Endothelial cell of umbilical vein (primary cell): ENCODE results near the gene SIRPA. TPM values are rescaled to one million over a fixed set of nuclear protein-coding genes. Genes with fewer than 3 reads are reported as not detected.

Source experiments
- BruUV-seq: library from RNA; stranded (reverse); fragments of 400-500 nt; replicated peaks from 2 replicates; lab custom pipeline; 2021; lab: Mats Ljungman, UMichigan
- CTCF ChIA-PET: fragments of 300-600, 350-600 bp; sonication (Branson Sonifier 250); formaldehyde crosslinking; loops from one replicate; lab custom pipeline; 2021; ENCODE audit warnings: antibody characterized with exemption, inconsistent platforms; lab: Charles Lee
- POLR2A ChIA-PET: fragments of 300-600, 350-600 bp; sonication (Branson Sonifier 250); formaldehyde crosslinking; loops from one replicate; lab custom pipeline; 2021; ENCODE audit warnings: antibody characterized with exemption, inconsistent platforms; lab: Charles Lee
- DNase-seq: peaks from one replicate; pipeline ENCODE4 v3.0.0-alpha.2; 2011; ENCODE audit warnings: low read depth, low spot score
- FAIRE-seq: peaks from 2 replicates; lab custom pipeline; 2011; peaks lifted over from hg19 to GRCh38; lab: Jason Lieb, UNC
- H2AFZ ChIP-seq: 2 replicates; pipeline ENCODE4 v1.6.0; 2012; ENCODE audit warnings: low read depth, low read length, control low read depth, inconsistent platforms
- H3K27ac ChIP-seq: 2 replicates; pipeline ENCODE4 v1.5.1; 2011; ENCODE audit warnings: low read depth, mild to moderate bottlenecking, control low read depth, low read length, moderate library complexity; ENCODE audit not compliant: insufficient read depth
- H3K27me3 ChIP-seq, 2 experiments: 2 replicates each; pipeline versions ENCODE4 v1.6.0 to v1.6.1; 2011; ENCODE audit warnings: low read length in 2 of 2, mixed read lengths in 1 of 2; ENCODE audit not compliant: control insufficient read depth in 2 of 2, insufficient read depth in 2 of 2
- H3K36me3 ChIP-seq, 2 experiments: 2 replicates in 1 of 2; 3 replicates in 1 of 2; pipeline ENCODE4 v1.5.1; 2011; ENCODE audit warnings: low read length in 2 of 2, mild to moderate bottlenecking in 1 of 2, moderate library complexity in 1 of 2; ENCODE audit not compliant: control insufficient read depth in 2 of 2, insufficient read depth in 2 of 2; ENCODE audit errors: extremely low read depth in 1 of 2
- H3K4me1 ChIP-seq: 3 replicates; pipeline ENCODE4 v1.5.1; 2011; ENCODE audit warnings: mild to moderate bottlenecking, low read length; ENCODE audit not compliant: control insufficient read depth, insufficient read depth; ENCODE audit errors: extremely low read depth
- H3K4me2 ChIP-seq: 2 replicates; pipeline ENCODE4 v1.6.1; 2011; ENCODE audit warnings: low read length, control low read depth, mixed read lengths; ENCODE audit not compliant: insufficient read depth
- H3K4me3 ChIP-seq, 3 experiments: fragments of 200-600 bp in 1 of 3; sonication (generic), shearing (Covaris generic) in 1 of 3; replicated peaks in 1 of 3; 2 replicates each; pipeline ENCODE4 v1.5.1; 2011 to 2016; ENCODE audit warnings: control low read depth in 3 of 3, low read length in 3 of 3, mild to moderate bottlenecking in 2 of 3, inconsistent platforms in 1 of 3, low read depth in 1 of 3, moderate library complexity in 1 of 3; ENCODE audit not compliant: insufficient read depth in 1 of 3
- H3K79me2 ChIP-seq: 2 replicates; pipeline ENCODE4 v1.6.0; 2012; ENCODE audit warnings: low read length, inconsistent platforms; ENCODE audit not compliant: control insufficient read depth, insufficient read depth
- H3K9ac ChIP-seq: replicated peaks from 2 replicates; pipeline ENCODE3; 2011; ENCODE audit warnings: low read length, control low read depth; ENCODE audit not compliant: insufficient read depth; ENCODE audit errors: extremely low read depth
- H3K9me1 ChIP-seq: replicated peaks from 3 replicates; pipeline ENCODE4 v1.6.0; 2011; ENCODE audit warnings: mild to moderate bottlenecking, low read length; ENCODE audit not compliant: control insufficient read depth, insufficient read depth; ENCODE audit errors: extremely low read depth
- H3K9me3 ChIP-seq: replicated peaks from 2 replicates; pipeline ENCODE4 v1.5.1; 2012; ENCODE audit warnings: low read length, inconsistent platforms; ENCODE audit not compliant: control insufficient read depth, insufficient read depth
- H4K20me1 ChIP-seq: replicated peaks from 2 replicates; pipeline ENCODE3; 2011; ENCODE audit warnings: mild to moderate bottlenecking, low read length; ENCODE audit not compliant: control insufficient read depth, insufficient read depth; ENCODE audit errors: extremely low read depth
- EZH2 ChIP-seq: IDR thresholded peaks from 2 replicates; pipeline ENCODE4 v1.6.1; 2012; ENCODE audit warnings: borderline replicate concordance, low read depth, mild to moderate bottlenecking, moderate library complexity, low read length, inconsistent platforms; ENCODE audit not compliant: severe bottlenecking
- FOS ChIP-seq: IDR thresholded peaks from 2 replicates; pipeline ENCODE4 v1.6.1; 2011; ENCODE audit warnings: mild to moderate bottlenecking, low read length, moderate library complexity, borderline replicate concordance; ENCODE audit not compliant: insufficient read depth
- GATA2 ChIP-seq: IDR thresholded peaks from 2 replicates; pipeline ENCODE4 v1.7.0; 2011; ENCODE audit warnings: low read depth, mild to moderate bottlenecking, moderate library complexity, mixed read lengths, low read length; ENCODE audit not compliant: insufficient read length, insufficient read depth
- JUN ChIP-seq: IDR thresholded peaks from 2 replicates; pipeline ENCODE4 v1.6.1; 2011; ENCODE audit warnings: borderline replicate concordance, low read depth; ENCODE audit not compliant: insufficient read length, insufficient read depth
- MYC ChIP-seq: IDR thresholded peaks from one replicate; pipeline ENCODE4 v1.6.1; 2011; ENCODE audit warnings: mild to moderate bottlenecking, low read depth, low read length
- POLR2A ChIP-seq: IDR thresholded peaks from 2 replicates; pipeline ENCODE4 v1.6.1; 2012; ENCODE audit warnings: low read depth, mild to moderate bottlenecking, control low read depth, low read length
- POLR2AphosphoS5 ChIP-seq: IDR thresholded peaks from 2 replicates; pipeline ENCODE4 v1.6.1; 2012; ENCODE audit warnings: low read depth, mild to moderate bottlenecking, control low read depth, low read length, moderate library complexity; ENCODE audit not compliant: insufficient read depth
- dilution Hi-C: fragments of 300-500 bp; cut with MboI; formaldehyde crosslinking; loops from one replicate; pipeline ENCODE4 v1.15.0; 2019; ENCODE audit warnings: low sequenced_read_pairs; ENCODE audit not compliant: extremely low pct_ligation_motif_present
- intact Hi-C: fragments of 100-400 bp; cut with micrococcal nuclease; formaldehyde crosslinking; loops from one replicate; pipeline ENCODE4 v1.10.0; 2022
- polyA plus RNA-seq, 4 experiments: library from polyadenylated mRNA; depleted of rRNA in 3 of 4; stranded (reverse) in 3 of 4; unstranded in 1 of 4; fragments of >200 nt; gene quantifications; 2 replicates each; pipeline versions ENCODE4 v1.2.1 to v1.2.3, GENCODE V29; 2011 to 2012; ENCODE audit warnings: missing spikeins in 1 of 4
- total RNA-seq: library from RNA; stranded (reverse); gene quantifications from 2 replicates; pipeline ENCODE4 v1.2.3, GENCODE V29; 2021
- TF ChIP-seq, protein P1 (sequence below): IDR thresholded peaks from 2 replicates; pipeline ENCODE4 v1.6.1; 2011; ENCODE audit not compliant: insufficient read depth, insufficient read length
- TF ChIP-seq, protein P2 (sequence below), 2 donors: IDR thresholded peaks; 1 replicate in 1 of 2; 2 replicates in 1 of 2; pipeline ENCODE4 v1.5.1; 2011; ENCODE audit warnings: low read length in 2 of 2, mild to moderate bottlenecking in 2 of 2, moderate library complexity in 2 of 2, control low read depth in 1 of 2, inconsistent platforms in 1 of 2, low read depth in 1 of 2; ENCODE audit not compliant: insufficient read depth in 1 of 2; ENCODE audit errors: extremely low read depth in 1 of 2

SIRPA gene
- total and polyA plus RNA-seq, 2 donors (not counting 3 experiments of a cell fraction or from before 2014, with no cell fraction given): 29.9 to 59.2 TPM

DNA sequence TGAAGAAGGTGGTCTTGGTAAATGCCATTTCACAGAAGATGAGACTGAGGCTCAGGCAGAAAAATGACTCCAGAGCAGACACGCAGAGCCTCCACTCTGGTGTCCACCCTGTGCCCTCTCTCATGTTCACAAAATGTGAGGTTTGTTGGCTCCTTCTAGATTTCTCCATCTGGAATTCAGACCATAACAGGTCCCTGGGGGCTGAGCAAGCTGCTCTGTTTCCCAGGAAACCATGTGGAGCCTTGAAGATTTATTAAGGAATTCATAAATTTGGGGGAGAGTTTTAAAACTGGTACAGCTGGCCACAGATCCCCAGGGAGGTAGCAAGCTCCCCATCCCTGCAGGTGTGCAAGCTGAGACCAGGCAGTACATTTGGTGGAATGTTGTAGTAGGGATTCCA is 38.8 kb upstream of the SIRPA start:
- CTCF ChIA-PET: interaction anchor here (0.9 to 2.1 kb wide), 3 partner anchors 8 to 54 kb away, joined by 3 to 7 read pairs (median 3); no protein-coding TSS in a partner anchor
- intact Hi-C loops: no loop called here
- no TSS peak for BruUV-seq
- Histone ChIP-seq H3K4me3 (no peak overlapping the region), H3K9me3 (no peaks in the 10 kb centered on the region), H3K27me3 (peaks cover 2 to 23% of the 10 kb centered on the region in 2 experiments), H3K27ac (no peak overlapping the region), H3K79me2 (no peaks in the 10 kb centered on the region), H3K4me1 (no peaks in the 10 kb centered on the region), H3K36me3 (no peaks in the 10 kb centered on the region), H3K9me1 (no peaks in the 10 kb centered on the region), H2AFZ (no peak overlapping the region), H3K9ac (no peak overlapping the region), H4K20me1 (no peaks in the 10 kb centered on the region), H3K4me2 (no peak overlapping the region)
- dilution Hi-C loops: no loop called here
- no peak for FAIRE-seq
- POLR2A ChIA-PET: no interaction called here
- TF ChIP-seq, protein P1, sequence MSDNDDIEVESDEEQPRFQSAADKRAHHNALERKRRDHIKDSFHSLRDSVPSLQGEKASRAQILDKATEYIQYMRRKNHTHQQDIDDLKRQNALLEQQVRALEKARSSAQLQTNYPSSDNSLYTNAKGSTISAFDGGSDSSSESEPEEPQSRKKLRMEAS: no peak
- TF ChIP-seq JUN (no peak), FOS (no peak), MYC (no peak), POLR2AphosphoS5 (no peak), GATA2 (no peak), POLR2A (no peak), EZH2 (no peak)
- TF ChIP-seq, protein P2, sequence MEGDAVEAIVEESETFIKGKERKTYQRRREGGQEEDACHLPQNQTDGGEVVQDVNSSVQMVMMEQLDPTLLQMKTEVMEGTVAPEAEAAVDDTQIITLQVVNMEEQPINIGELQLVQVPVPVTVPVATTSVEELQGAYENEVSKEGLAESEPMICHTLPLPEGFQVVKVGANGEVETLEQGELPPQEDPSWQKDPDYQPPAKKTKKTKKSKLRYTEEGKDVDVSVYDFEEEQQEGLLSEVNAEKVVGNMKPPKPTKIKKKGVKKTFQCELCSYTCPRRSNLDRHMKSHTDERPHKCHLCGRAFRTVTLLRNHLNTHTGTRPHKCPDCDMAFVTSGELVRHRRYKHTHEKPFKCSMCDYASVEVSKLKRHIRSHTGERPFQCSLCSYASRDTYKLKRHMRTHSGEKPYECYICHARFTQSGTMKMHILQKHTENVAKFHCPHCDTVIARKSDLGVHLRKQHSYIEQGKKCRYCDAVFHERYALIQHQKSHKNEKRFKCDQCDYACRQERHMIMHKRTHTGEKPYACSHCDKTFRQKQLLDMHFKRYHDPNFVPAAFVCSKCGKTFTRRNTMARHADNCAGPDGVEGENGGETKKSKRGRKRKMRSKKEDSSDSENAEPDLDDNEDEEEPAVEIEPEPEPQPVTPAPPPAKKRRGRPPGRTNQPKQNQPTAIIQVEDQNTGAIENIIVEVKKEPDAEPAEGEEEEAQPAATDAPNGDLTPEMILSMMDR (IDR thresholded peaks at IDR 0.05; ENCODE audit: extremely low read depth in 1 of 2, insufficient read depth in 1 of 2, low read depth in 1 of 2, low read length in 2 of 2): no peak
- no peak for DNase-seq
